ENCODE measurements around the gene RFC3. TPM values are rescaled to one million over a fixed set of nuclear protein-coding genes. Genes with fewer than 3 reads are reported as not detected.
"Not testable (repeated sequence)": the region's sequence is repeated elsewhere in the genome, so short reads cannot be mapped to it uniquely, and the experiment has no call there.

RFC3 gene
- 50.2 and 52.0 TPM in 2 replicates for total RNA-seq (2014; rRNA removed; shearing (Covaris generic))

GRCh38 chr13:33817901-33818706 lies at the start of gene RFC3:
TSS of gene RFC3 (plus strand) at chr13:33818149. CDS start at chr13:33818179, 30 bp downstream.
- Histone ChIP-seq H3K27me3 (ENCODE audit: control insufficient read depth, insufficient read depth, low read length) (no peaks in the 10 kb centered on the region), H3K4me3 (ENCODE audit: insufficient read depth, low read depth, low read length) (peak within 1 kb of the TSS; percentile 76), H3K36me3 (replicated peaks; ENCODE audit: control insufficient read depth, insufficient read depth, low read length) (peaks cover 11% of the 10 kb centered on the region)
- DNase-seq: peak; percentile 70

- Histone ChIP-seq H3K36me3 (replicated peaks; ENCODE audit: control insufficient read depth, insufficient read depth, low read length) (no peaks in the 10 kb centered on the region), H3K27me3 (ENCODE audit: control insufficient read depth, insufficient read depth, low read length) (no peaks in the 10 kb centered on the region), H3K4me3 (ENCODE audit: insufficient read depth, low read depth, low read length) (no peak overlapping the region)
- DNase-seq: no peak
Measured at GRCh38 chr13:33771296-33771695, 46.7 kb upstream of the RFC3 start.

DNA sequence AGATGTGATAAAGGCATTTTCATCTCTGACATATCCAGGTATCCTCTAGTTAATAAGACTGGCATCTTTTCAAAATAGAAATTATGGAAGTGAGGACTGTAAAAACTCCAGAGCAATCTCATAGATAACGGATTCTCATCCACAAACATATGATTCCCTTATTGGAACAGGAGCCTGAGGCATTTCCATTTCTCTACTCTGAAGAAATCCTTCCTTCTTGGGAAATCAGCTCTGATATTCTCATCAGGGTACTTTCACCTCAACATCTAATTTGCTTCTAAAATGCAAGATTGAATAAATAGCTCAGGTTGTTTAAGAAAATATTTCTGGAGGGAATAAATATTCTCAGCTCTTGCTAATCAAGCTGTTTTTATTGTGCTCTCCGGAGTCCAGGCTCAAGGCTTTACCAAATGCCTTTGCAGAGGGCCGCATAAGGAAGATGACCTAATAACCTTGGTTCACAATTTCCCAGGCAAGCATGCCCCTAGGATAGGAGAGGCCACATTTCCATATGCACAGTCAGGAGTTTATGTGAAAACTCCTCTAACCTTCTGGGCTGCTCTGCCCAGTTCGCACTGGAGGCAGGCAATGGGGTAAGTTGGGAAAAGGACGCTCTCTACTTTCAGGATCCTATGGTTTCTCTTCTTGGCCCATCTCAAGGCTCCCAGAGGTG lies 44.0 kb upstream of the RFC3 start:
- no peak for DNase-seq

GRCh38 chr13:33775339-33776108 lies 42.4 kb upstream of the RFC3 start:
- H3K27me3 ChIP-seq (ENCODE audit: control insufficient read depth, insufficient read depth, low read length): no peaks in the 10 kb centered on the region
- DNase-seq: peak; percentile 21
- H3K36me3 ChIP-seq (replicated peaks; ENCODE audit: control insufficient read depth, insufficient read depth, low read length): no peaks in the 10 kb centered on the region
- H3K4me3 ChIP-seq (ENCODE audit: insufficient read depth, low read depth, low read length): no peak overlapping the region

More for the DNA sequence above, 44.0 kb upstream of the RFC3 start:
- no peaks in the 10 kb centered on the region for H3K36me3 ChIP-seq (replicated peaks; ENCODE audit: control insufficient read depth, insufficient read depth, low read length)
- H3K4me3 ChIP-seq (ENCODE audit: insufficient read depth, low read depth, low read length): no peak overlapping the region
- H3K27me3 ChIP-seq (ENCODE audit: control insufficient read depth, insufficient read depth, low read length): no peaks in the 10 kb centered on the region

GRCh38 chr13:33776239-33776881 lies 41.6 kb upstream of the RFC3 start:
- DNase-seq: no peak
- H3K4me3 ChIP-seq (ENCODE audit: insufficient read depth, low read depth, low read length): no peak overlapping the region
- H3K27me3 ChIP-seq (ENCODE audit: control insufficient read depth, insufficient read depth, low read length): no peaks in the 10 kb centered on the region
- H3K36me3 ChIP-seq (replicated peaks; ENCODE audit: control insufficient read depth, insufficient read depth, low read length): no peaks in the 10 kb centered on the region

DNA sequence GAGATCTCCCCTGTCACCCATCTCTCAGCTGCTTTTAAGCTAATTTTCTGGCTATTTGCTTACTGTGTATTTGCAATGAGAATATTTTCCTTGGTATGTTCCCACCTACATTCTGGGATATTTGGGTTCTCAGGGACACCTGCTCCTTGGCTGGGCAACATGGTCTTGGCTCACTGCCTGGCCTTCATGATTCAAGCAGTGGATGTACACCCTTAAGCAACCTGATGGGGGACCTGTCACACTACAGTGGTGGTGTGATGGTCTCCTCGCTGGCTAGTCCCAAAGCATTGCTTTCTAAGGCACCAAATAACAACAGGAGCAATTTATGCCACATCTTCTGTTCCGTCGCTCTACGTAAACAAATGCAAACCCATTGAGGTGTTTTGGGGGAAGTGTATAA lies 35.3 kb upstream of the RFC3 start:
- no peaks in the 10 kb centered on the region for H3K27me3 ChIP-seq (ENCODE audit: control insufficient read depth, insufficient read depth, low read length)
- no peak overlapping the region for H3K4me3 ChIP-seq (ENCODE audit: insufficient read depth, low read depth, low read length)
- H3K36me3 ChIP-seq (replicated peaks; ENCODE audit: control insufficient read depth, insufficient read depth, low read length): no peaks in the 10 kb centered on the region
- no peak for DNase-seq

DNA sequence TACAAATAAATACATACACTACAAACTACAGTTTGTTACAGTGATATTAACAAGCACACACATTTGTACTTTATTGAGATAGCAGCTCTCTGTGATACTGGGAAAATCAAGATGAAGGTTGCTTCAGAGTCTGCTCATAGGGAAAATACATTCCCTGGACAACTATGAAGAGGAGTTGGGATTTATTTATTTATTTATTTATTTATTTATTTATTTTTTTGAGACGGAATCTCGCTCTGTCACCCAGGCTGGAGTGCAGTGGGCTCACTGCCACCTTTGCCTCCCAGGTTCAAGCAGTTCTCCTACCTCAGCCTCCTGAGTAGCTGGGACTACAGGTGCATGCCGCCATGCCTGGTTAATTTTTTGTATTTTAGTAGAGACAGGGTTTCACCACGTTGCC lies 34.7 kb upstream of the RFC3 start:
- H3K36me3 ChIP-seq (replicated peaks; ENCODE audit: control insufficient read depth, insufficient read depth, low read length); DNase-seq; H3K4me3 ChIP-seq (ENCODE audit: insufficient read depth, low read depth, low read length); H3K27me3 ChIP-seq (ENCODE audit: control insufficient read depth, insufficient read depth, low read length): not testable (repeated sequence)

GRCh38 chr13:33784738-33785137 lies 33.2 kb upstream of the RFC3 start:
- Histone ChIP-seq H3K27me3 (ENCODE audit: control insufficient read depth, insufficient read depth, low read length) (no peaks in the 10 kb centered on the region), H3K36me3 (replicated peaks; ENCODE audit: control insufficient read depth, insufficient read depth, low read length) (no peaks in the 10 kb centered on the region), H3K4me3 (ENCODE audit: insufficient read depth, low read depth, low read length) (no peak overlapping the region)
- no peak for DNase-seq

DNA sequence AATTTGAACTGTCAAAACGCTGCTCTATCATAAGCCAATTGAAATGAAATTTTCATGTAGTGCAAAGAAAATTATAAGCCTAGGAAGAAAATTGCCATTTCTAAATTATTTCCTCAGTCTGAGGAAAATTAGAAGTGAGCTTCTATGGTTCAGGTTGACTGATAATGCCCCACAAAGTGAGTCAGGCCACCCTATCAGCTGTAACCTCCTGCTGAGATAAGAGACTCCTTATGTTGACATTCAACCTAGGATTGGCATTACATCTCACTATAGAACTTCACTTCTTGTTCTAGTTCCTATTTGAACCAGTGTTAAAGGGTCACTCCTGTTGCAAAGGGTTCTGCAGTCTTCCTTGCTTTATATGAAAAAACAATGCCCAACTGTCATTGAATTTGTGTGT lies 32.6 kb upstream of the RFC3 start:
- no peaks in the 10 kb centered on the region for H3K27me3 ChIP-seq (ENCODE audit: control insufficient read depth, insufficient read depth, low read length)
- no peak for DNase-seq
- H3K4me3 ChIP-seq (ENCODE audit: insufficient read depth, low read depth, low read length): no peak overlapping the region
- no peaks in the 10 kb centered on the region for H3K36me3 ChIP-seq (replicated peaks; ENCODE audit: control insufficient read depth, insufficient read depth, low read length)

DNA sequence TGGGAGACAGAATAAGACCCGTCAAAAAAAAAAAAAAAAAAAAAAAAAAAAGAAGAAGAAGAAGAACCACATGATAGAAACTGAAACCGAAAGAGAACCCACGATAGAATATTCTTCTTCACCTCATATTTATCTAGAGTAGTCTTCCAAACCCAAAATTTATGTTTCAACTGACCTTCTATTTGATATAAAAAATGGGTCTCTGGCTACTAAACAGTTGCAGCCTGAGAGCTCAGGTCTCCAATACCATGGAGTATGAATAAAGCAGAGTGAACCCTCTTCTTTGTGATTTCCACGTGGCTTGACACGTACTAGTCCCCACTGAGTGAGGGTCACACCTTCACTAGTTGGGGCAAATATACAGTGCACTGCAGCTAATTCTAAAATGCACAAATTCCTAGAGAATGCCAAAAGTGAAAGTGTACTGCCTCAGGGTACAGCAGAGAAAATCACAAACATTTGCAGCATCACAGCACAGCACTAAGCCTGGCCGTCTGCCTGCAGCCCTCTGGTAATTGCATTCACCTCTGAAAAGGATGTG lies 30.8 kb upstream of the RFC3 start:
- Histone ChIP-seq H3K4me3 (ENCODE audit: insufficient read depth, low read depth, low read length) (no peak overlapping the region), H3K36me3 (replicated peaks; ENCODE audit: control insufficient read depth, insufficient read depth, low read length) (no peaks in the 10 kb centered on the region), H3K27me3 (ENCODE audit: control insufficient read depth, insufficient read depth, low read length) (no peaks in the 10 kb centered on the region)
- no peak for DNase-seq

GRCh38 chr13:33789066-33789606 lies 28.8 kb upstream of the RFC3 start:
- Histone ChIP-seq H3K4me3 (ENCODE audit: insufficient read depth, low read depth, low read length) (no peak overlapping the region), H3K27me3 (ENCODE audit: control insufficient read depth, insufficient read depth, low read length) (no peaks in the 10 kb centered on the region), H3K36me3 (replicated peaks; ENCODE audit: control insufficient read depth, insufficient read depth, low read length) (no peaks in the 10 kb centered on the region)
- no peak for DNase-seq

DNA sequence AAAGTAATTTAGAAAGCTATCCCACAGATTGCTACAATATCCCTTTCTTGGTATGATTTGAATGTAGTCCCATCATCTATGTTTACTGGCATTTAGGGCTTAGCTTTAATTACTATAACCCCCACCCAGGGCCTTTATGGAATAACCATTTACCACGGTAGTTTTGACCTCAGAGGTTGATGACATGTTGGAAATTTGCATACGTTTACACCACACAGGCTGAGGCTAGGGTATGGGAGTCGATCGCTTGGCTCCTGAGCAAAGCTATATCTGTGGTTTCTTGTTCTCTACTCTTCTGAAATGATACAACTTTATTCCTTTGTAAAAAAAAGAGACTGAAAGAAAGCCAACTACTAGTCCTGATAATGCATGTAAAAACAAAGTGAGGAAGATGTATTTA lies 28.2 kb upstream of the RFC3 start:
- Histone ChIP-seq H3K4me3 (ENCODE audit: insufficient read depth, low read depth, low read length) (no peak overlapping the region), H3K27me3 (ENCODE audit: control insufficient read depth, insufficient read depth, low read length) (no peaks in the 10 kb centered on the region), H3K36me3 (replicated peaks; ENCODE audit: control insufficient read depth, insufficient read depth, low read length) (no peaks in the 10 kb centered on the region)
- no peak for DNase-seq

DNA sequence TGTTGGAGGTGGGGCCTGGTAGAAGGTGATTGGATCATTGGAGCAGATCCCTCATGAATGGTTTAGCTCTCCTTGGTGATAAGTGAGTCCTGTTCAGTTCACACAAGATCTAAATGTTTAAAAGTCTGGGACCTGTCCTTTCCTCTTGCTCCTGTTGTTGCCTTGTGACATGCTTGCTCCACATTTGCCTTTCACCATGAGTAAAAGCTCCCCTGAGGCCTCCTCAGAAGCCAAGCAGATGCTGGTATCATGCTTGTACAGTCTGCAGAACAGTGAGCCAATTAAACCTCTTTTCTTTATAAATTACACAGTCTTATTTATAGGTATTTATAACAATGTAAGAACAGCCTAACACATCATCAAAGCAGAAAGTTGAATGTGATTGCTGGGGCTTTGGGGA lies 24.2 kb upstream of the RFC3 start:
- Histone ChIP-seq H3K27me3 (ENCODE audit: control insufficient read depth, insufficient read depth, low read length) (no peaks in the 10 kb centered on the region), H3K36me3 (replicated peaks; ENCODE audit: control insufficient read depth, insufficient read depth, low read length) (no peaks in the 10 kb centered on the region), H3K4me3 (ENCODE audit: insufficient read depth, low read depth, low read length) (no peak overlapping the region)
- DNase-seq: no peak

DNA sequence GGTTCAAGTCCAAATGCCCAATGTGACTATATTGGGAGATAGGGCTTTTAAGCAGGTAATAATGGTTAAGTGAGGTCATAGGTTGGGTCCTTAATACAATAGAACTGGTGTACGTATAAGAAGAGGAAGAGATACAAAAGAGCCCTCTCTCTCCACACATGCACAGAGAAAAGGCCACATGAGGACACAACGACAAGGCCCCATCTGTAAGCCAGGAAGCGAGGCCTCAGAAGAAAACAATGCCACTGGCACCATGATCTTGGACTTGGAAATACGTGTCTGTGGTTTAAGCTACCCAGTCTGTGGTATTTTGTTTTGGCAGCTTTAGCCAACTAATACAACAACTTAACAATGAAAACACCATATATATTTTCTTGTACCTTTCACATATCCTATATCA lies 23.4 kb upstream of the RFC3 start:
- DNase-seq: no peak
- Histone ChIP-seq H3K36me3 (replicated peaks; ENCODE audit: control insufficient read depth, insufficient read depth, low read length) (no peaks in the 10 kb centered on the region), H3K4me3 (ENCODE audit: insufficient read depth, low read depth, low read length) (no peak overlapping the region), H3K27me3 (ENCODE audit: control insufficient read depth, insufficient read depth, low read length) (no peaks in the 10 kb centered on the region)

All from H7 (cell line).